ENCODE data around the gene NR4A3. TPM values are rescaled to one million over a fixed set of nuclear protein-coding genes. Genes with fewer than 3 reads are reported as not detected.
"Not testable (repeated sequence)": the region's sequence is repeated elsewhere in the genome, so short reads cannot be mapped to it uniquely, and the experiment has no call there.

NR4A3 gene
- polyA plus RNA-seq, 3 donors, result 0.31 to 2.4 (median 0.39) TPM

DNA sequence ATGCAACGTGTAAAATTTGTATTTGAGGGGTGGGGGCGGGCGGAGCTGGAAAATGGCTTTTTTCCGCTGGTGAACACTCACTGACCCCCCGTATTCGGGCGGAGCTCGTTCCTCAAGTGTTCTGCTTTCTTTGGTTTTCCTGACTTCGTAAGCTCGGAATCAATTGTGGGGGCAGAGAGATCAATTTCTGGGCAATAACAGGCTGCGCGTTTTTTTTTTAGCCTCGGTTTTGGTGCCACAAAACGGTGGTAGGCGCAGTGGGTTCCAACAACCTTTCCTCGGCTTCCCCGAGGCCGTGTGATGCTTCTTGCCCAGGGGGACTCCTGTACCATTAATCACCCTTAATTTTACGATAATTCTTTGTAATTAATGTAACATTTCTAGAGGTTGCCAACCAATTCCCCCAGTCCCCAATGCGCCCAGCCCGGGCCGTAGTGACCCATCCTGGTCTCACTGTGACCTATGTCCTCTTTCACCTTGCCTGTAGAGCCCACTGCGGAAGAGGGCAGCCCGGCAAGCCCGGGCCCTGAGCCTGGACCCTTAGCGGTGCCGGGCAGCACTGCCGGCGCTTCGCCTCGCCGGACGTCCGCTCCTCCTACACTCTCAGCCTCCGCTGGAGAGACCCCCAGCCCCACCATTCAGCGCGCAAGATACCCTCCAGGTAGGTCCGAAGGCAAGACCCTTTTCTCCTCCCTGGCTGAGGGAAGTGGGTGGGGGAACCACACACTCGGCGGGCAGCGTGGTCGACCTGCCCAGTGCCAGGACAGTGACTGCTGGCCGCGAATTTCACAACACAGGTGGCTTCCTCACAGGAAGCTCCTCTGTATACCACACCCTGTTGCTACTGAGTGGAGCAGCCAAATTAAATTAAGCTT lies 3.7 kb downstream of the NR4A3 start:
- DNase-seq (ENCODE audit: extremely low read depth in 1 of 11, low read depth in 9 of 11, low spot score in 4 of 11), result no peak

GRCh38 chr9:99826579-99826978 lies 4.9 kb downstream of the NR4A3 start:
- DNase-seq (ENCODE audit: extremely low read depth in 1 of 11, low read depth in 9 of 11, low spot score in 4 of 11), result no peak

DNA sequence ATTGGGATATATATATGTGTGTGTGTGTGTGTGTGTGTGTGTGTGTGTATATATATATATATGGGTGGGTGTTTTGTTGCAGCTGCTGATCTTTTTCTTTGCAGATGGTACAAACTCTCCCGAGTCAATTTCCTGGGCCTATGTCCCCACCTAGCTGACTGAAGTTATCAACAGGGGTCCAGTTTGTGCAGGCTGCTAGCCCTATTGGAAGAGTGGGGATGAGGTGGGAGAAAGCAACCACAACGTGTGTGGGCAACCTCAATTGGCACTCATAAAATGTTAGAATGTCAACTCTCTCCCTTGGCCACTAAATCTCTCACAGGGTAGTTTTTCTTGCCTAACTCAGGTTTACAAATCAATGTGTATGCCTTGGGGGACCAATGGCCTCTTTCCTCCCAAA lies 5.6 kb downstream of the NR4A3 start:
- DNase-seq (ENCODE audit: extremely low read depth in 1 of 11, low read depth in 9 of 11, low spot score in 4 of 11), result no peak

DNA sequence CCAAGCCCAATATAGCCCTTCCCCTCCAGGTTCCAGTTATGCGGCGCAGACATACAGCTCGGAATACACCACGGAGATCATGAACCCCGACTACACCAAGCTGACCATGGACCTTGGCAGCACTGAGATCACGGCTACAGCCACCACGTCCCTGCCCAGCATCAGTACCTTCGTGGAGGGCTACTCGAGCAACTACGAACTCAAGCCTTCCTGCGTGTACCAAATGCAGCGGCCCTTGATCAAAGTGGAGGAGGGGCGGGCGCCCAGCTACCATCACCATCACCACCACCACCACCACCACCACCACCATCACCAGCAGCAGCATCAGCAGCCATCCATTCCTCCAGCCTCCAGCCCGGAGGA lies 6.3 kb downstream of the NR4A3 start:
- DNase-seq (ENCODE audit: extremely low read depth in 1 of 11, low read depth in 9 of 11, low spot score in 4 of 11), result no peak

- peak in 1 of 11 donors; percentile 31 for DNase-seq (ENCODE audit: extremely low read depth in 1 of 11, low read depth in 9 of 11, low spot score in 4 of 11)
These were observed 6.9 kb downstream of the NR4A3 start for GRCh38 chr9:99828417-99829176.

DNA sequence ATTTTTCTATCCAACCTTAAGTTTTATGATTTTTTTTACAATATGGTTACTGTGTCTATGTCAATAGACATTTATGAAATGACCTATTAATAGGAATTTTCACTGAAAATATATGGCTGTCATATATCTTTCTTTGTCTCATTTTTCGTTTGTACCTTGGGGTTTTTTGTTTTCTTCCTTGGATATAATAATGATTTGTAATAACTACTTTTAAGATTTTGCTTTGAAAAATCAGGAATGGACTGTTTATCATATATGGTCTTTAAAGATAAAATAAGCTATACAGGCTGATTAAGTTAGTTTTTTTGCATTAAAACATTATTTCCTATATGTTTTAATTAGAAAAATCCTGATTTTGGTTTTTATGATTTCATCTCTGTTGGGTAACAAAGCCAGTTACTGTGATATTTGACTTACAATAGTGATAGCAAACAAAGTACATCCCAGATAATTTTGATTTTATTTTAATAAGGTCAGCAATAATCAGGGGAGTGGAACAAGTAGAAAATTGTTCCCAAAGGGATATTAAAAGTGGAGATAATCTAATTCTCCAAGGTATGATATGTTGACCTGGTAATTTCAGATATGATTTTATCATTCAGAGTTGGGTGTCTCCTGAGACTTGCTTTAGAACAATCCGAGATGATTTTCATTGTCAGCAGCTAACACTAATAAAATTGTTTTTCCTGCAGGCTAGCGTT lies 10.3 kb downstream of the NR4A3 start:
- no peak for DNase-seq (ENCODE audit: extremely low read depth in 1 of 11, low read depth in 9 of 11, low spot score in 4 of 11)

- no peak for DNase-seq (ENCODE audit: extremely low read depth in 1 of 11, low read depth in 9 of 11, low spot score in 4 of 11)
These were observed 10.8 kb downstream of the NR4A3 start for GRCh38 chr9:99832558-99832864.

DNA sequence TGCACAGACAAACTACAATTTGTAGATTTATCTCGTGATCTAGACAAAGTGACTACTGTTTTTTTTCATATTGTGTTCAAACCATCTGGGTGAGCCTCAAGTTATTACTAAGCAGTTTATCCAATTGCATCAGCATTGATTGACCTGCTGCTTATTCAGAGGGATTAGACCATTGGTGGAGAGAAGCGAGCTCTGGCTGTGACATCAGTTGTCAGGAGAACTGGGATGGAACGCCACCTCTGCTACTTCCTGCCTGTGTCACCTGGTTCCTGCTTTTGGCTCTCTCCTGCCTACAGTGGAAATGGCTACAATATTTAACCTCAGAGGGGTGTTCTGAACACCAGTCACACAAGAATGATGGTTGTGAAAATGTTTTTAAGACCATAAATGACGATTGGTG lies 12.1 kb downstream of the NR4A3 start:
- DNase-seq (ENCODE audit: extremely low read depth in 1 of 11, low read depth in 9 of 11, low spot score in 4 of 11), result no peak

GRCh38 chr9:99834474-99834873 lies 12.8 kb downstream of the NR4A3 start:
- DNase-seq (ENCODE audit: extremely low read depth in 1 of 11, low read depth in 9 of 11, low spot score in 4 of 11), result no peak

DNA sequence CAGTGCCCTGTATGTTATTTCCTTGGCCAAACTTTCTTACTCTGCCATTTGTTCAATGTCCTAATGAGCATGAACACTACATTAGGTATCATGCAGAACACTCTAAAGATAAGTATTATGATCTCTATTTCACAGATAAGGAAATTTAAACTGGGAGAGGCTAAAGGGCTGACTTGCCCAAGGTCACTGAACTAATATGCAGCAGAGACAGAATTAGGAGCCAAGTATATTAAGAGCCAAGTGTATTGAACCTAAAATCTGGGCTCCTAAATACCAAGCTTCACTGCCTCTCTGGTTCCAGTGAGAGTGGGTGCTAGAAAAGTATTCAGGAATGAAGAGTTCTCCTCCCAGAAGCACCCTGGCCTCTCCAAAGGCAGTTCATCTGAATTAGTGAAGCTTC lies 13.5 kb downstream of the NR4A3 start:
- no peak for DNase-seq (ENCODE audit: extremely low read depth in 1 of 11, low read depth in 9 of 11, low spot score in 4 of 11)

GRCh38 chr9:99835581-99835980 lies 13.9 kb downstream of the NR4A3 start:
- DNase-seq (ENCODE audit: extremely low read depth in 1 of 11, low read depth in 9 of 11, low spot score in 4 of 11), result no peak

DNA sequence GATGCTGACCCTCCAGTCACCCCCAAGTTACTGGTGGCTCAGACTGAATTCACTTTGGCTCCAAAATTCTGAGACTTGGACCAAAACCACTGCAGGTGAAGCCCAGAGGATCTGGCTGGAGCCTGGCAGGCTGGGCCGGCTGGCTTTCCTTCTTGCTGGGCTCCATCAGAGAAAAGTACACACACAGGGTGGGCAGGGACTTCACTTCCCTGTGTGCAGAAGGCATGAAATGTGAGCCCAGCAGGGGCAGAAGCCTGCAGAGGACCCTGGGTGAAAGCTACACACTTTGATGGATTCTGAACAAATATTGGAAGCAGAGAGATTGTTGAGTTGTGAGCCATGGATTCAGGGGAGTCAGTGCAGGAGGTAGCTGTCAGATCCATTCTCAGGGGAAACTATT lies 18.4 kb downstream of the NR4A3 start:
- no peak for DNase-seq (ENCODE audit: extremely low read depth in 1 of 11, low read depth in 9 of 11, low spot score in 4 of 11)

DNA sequence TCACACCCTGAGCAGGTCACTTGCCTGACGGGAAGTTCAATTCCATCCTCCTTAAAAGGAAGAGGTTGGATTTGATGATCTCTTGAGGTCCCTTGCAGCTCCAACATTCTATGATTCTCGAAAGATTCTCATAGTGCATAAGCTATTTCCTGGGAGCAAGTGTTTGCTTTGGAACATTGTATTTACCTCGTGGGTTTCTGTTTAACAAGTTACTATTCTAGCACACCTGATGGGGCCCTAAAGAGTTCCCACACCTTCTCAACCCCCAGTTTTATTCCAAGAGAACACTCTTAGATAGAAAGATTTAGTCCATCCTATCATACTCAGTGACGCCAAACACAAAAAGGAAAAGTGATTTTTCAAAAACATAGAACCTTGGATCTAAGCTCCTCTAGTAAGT lies 23.4 kb downstream of the NR4A3 start:
- no peak for DNase-seq (ENCODE audit: extremely low read depth in 1 of 11, low read depth in 9 of 11, low spot score in 4 of 11)

GRCh38 chr9:99848447-99848846 lies 26.8 kb downstream of the NR4A3 start:
- DNase-seq (ENCODE audit: extremely low read depth in 1 of 11, low read depth in 9 of 11, low spot score in 4 of 11), result no peak

DNA sequence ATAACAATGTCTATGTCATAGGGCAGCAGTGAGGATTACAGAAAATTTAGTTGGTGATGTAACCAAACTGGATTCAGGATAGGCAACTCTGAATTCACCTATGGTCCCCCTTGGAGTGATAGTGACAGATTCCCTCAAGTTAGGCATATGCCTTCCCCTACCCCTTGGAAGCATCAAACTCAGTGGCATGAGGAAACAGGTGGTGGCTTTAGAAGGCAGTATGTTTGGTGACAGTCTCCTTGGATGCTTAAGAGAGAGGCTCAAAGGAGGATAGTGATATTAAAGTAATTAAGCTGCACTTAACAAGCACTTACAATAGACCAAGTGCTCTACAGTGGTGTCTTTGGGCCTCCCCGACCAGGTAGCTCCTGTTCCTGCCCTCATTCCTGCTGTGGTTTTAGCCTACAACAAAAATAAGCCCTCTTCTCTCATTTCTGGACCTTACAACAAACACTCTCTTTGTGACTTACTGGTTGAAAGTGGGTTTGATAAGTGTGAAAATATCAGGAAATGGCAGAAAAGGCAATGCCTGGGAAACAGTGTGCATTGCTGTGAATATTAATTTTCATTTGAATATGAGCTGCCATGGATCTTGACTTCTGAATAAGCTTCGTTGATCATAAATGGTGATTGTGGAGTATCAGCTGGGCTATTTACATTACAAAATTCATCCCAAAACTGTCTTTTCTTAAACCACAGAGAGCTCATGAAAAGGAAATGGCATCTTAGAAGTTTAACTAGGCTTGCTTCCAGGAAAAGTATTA lies 29.2 kb downstream of the NR4A3 start:
- no peak for DNase-seq (ENCODE audit: extremely low read depth in 1 of 11, low read depth in 9 of 11, low spot score in 4 of 11)

DNA sequence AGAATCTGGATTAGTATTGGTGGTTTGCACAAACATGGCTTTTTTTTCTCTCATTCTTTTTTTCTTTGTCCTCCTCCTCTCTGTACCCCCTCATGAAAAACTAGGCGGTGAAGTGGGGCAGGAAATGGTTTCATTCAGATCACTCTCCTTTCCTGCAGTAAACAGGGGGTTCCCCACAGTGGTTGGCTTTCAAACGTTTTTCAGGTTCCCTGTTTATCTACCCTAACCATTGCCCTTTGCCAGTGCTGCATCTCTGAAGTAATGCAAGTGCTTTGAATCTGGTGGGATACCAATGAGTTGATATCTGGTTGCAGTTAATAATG lies 29.8 kb downstream of the NR4A3 start:
- no peak for DNase-seq (ENCODE audit: extremely low read depth in 1 of 11, low read depth in 9 of 11, low spot score in 4 of 11)

- DNase-seq (ENCODE audit: extremely low read depth in 1 of 11, low read depth in 9 of 11, low spot score in 4 of 11), result no peak
These were observed 30.9 kb downstream of the NR4A3 start for GRCh38 chr9:99852617-99853016.

- DNase-seq (ENCODE audit: extremely low read depth in 1 of 11, low read depth in 9 of 11, low spot score in 4 of 11), result no peak
These were observed 33.9 kb downstream of the NR4A3 start for GRCh38 chr9:99855467-99856176.

GRCh38 chr9:99857576-99857975 lies 35.9 kb downstream of the NR4A3 start:
- DNase-seq (ENCODE audit: extremely low read depth in 1 of 11, low read depth in 9 of 11, low spot score in 4 of 11), result not testable (repeated sequence)

Data from renal cortex interstitium (tissue), 11 donors.